Breast epithelium (tissue), 4 donors: ENCODE measurements around the gene B4GALT2. TPM values are rescaled to one million over a fixed set of nuclear protein-coding genes. Genes with fewer than 3 reads are reported as not detected.

ENCODE experiments used
- DNase-seq, 2 donors: peaks; one replicate each; pipeline ENCODE4 v3.0.0-alpha.2; 2019; ENCODE audit warnings: low spot score in 2 of 2
- H3K27ac ChIP-seq, 2 donors: fragments of 200-600 bp; sonication (generic) in 1 of 2; one replicate each; pipeline ENCODE4 v1.5.1; 2016 to 2019; ENCODE audit warnings: mild to moderate bottlenecking in 1 of 2
- H3K27me3 ChIP-seq, 2 donors: fragments of 200-600 bp; sonication (generic) in 1 of 2; one replicate each; pipeline versions ENCODE4 v1.5.1 to v1.6.0; 2017 to 2019; ENCODE audit warnings: control low read depth in 1 of 2, mild to moderate bottlenecking in 1 of 2
- H3K36me3 ChIP-seq: fragments of 200-600 bp; one replicate; pipeline ENCODE4 v1.5.1; 2019
- H3K4me1 ChIP-seq, 2 donors: fragments of 200-600 bp; sonication (generic); one replicate each; pipeline ENCODE4 v1.5.1; 2016 to 2019; ENCODE audit warnings: control low read depth in 1 of 2
- H3K4me3 ChIP-seq, 3 donors: fragments of 200-600 bp; sonication (generic); 1 replicate in 2 of 3; 2 replicates in 1 of 3; pipeline ENCODE4 v1.5.1; 2016 to 2019; ENCODE audit warnings: mild to moderate bottlenecking in 3 of 3, moderate library complexity in 2 of 3
- H3K9me3 ChIP-seq, 2 donors: fragments of 200-600 bp; sonication (generic) in 1 of 2; one replicate each; pipeline ENCODE4 v1.5.1; 2016 to 2019; ENCODE audit warnings: control low read depth in 1 of 2
- CTCF ChIP-seq, 3 donors: fragments of 450-650 bp; IDR thresholded peaks; one replicate each; pipeline ENCODE4 v1.5.1; 2016 to 2017; ENCODE audit warnings: antibody characterized with exemption in 3 of 3, mild to moderate bottlenecking in 3 of 3, moderate library complexity in 3 of 3
- POLR2A ChIP-seq: fragments of 450-650 bp; IDR thresholded peaks from one replicate; pipeline ENCODE4 v1.6.1; 2016; ENCODE audit warnings: antibody characterized with exemption, mild to moderate bottlenecking, moderate library complexity
- POLR2AphosphoS5 ChIP-seq, 3 donors: sonication (generic); formaldehyde crosslinking; IDR thresholded peaks; one replicate each; pipeline ENCODE4 v1.6.1; 2017; ENCODE audit warnings: antibody characterized with exemption in 3 of 3
- intact Hi-C: fragments of 100-400 bp; cut with DNase I; formaldehyde crosslinking; loops from one replicate; pipeline ENCODE4 v1.15.1; 2023; ENCODE audit warnings: low total_unique reads
- total RNA-seq, 3 donors: library from RNA; depleted of rRNA; stranded (reverse); fragments of >200 nt; gene quantifications; one replicate each; pipeline ENCODE4 v1.1.0, GENCODE V29; 2016

The B4GALT2 gene
- total RNA-seq, 3 donors from 2014 or later: 19.8 to 49.9 (median 37.0) TPM

- H3K27me3 ChIP-seq: no peaks in the 10 kb centered on the region
- intact Hi-C loops: no loop called here
Measured at GRCh38 chr1:44024903-44025525, 46.0 kb downstream of the B4GALT2 start.

GRCh38 chr1:44025816-44026215 lies 46.8 kb downstream of the B4GALT2 start:
- Histone ChIP-seq H3K27ac (no peak overlapping the region), H3K4me3 (no peak overlapping the region), H3K27me3 (no peaks in the 10 kb centered on the region), H3K36me3 (no peaks in the 10 kb centered on the region), H3K4me1 (no peaks in the 10 kb centered on the region), H3K9me3 (no peaks in the 10 kb centered on the region)
- no peak for TF ChIP-seq CTCF (IDR thresholded peaks at IDR 0.05)
- no peak for TF ChIP-seq POLR2AphosphoS5 (IDR thresholded peaks at IDR 0.05)
- TF ChIP-seq POLR2A: no peak
- intact Hi-C loops: loop anchor here (1.0 kb wide), 1 partner anchor 41 kb away; no protein-coding TSS in a partner anchor
- no peak for DNase-seq

More at GRCh38 chr1:44024903-44025525, 46.0 kb downstream of the B4GALT2 start:
- TF ChIP-seq CTCF (IDR thresholded peaks at IDR 0.05) (no peak), POLR2A (no peak), POLR2AphosphoS5 (IDR thresholded peaks at IDR 0.05) (no peak)
- Histone ChIP-seq H3K4me3 (no peak overlapping the region), H3K4me1 (no peaks in the 10 kb centered on the region), H3K9me3 (no peaks in the 10 kb centered on the region), H3K36me3 (no peaks in the 10 kb centered on the region), H3K27ac (peak overlapping the region in 1 of 2 donors; percentile 49)
- no peak for DNase-seq

GRCh38 chr1:44027320-44027719 lies 48.3 kb downstream of the B4GALT2 start:
- TF ChIP-seq CTCF (IDR thresholded peaks at IDR 0.05) (no peak), POLR2A (no peak), POLR2AphosphoS5 (IDR thresholded peaks at IDR 0.05) (no peak)
- DNase-seq: no peak
- no peaks in the 10 kb centered on the region for H3K27me3 ChIP-seq
- intact Hi-C loops: no loop called here
- H3K9me3 ChIP-seq: no peaks in the 10 kb centered on the region
- no peak overlapping the region for H3K27ac ChIP-seq
- no peak overlapping the region for H3K4me3 ChIP-seq
- no peaks in the 10 kb centered on the region for H3K36me3 ChIP-seq
- peaks cover 0 to 9% of the 10 kb centered on the region in 2 donors for H3K4me1 ChIP-seq

GRCh38 chr1:44029260-44029910 lies 50.4 kb downstream of the B4GALT2 start:
- H3K4me1 ChIP-seq: peaks cover 0 to 12% of the 10 kb centered on the region in 2 donors
- H3K9me3 ChIP-seq: no peaks in the 10 kb centered on the region
- intact Hi-C loops: no loop called here
- peak overlapping the region; percentile 63 to 84 (median 78) for H3K4me3 ChIP-seq
- DNase-seq: no peak
- TF ChIP-seq POLR2A: no peak
- TF ChIP-seq CTCF (IDR thresholded peaks at IDR 0.05): no peak
- TF ChIP-seq POLR2AphosphoS5 (IDR thresholded peaks at IDR 0.05): no peak
- no peaks in the 10 kb centered on the region for H3K36me3 ChIP-seq
- no peaks in the 10 kb centered on the region for H3K27me3 ChIP-seq
- H3K27ac ChIP-seq: peak overlapping the region; percentile 76 to 80
